ENCODE data around the gene OBP2A. TPM values are rescaled to one million over a fixed set of nuclear protein-coding genes. Genes with fewer than 3 reads are reported as not detected.

The OBP2A gene
- total and polyA plus RNA-seq, 10 of the 15 experiments (the other 5 are each of a cell fraction or from before 2014, with no cell fraction given) = not detected

DNA sequence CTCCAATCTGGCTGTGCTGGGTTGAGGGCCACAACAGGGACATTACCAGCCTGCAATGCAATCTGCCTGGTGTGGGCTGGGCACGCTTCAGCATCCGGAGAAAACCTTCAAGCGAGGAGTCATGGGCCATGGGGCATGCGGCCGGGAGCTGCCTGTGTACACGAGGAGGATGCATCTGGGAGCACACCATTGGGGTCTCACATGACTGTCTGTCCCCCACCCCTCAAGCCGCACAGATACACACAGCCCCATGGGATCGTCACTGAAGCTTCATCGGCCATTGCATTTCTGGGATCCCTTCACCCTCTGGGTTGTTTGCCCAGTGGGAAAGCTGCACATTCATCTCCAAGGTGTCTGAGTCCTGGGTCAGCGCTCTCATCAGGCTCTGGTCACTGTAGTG, 14.8 kb upstream of the OBP2A start (continued):
- TF ChIP-seq POU2F2 (IDR thresholded peaks at IDR 0.05; ENCODE audit: borderline replicate concordance, low read depth, low read length) (no peak), STAT3 (IDR thresholded peaks at IDR 0.05; ENCODE audit: low read depth, low read length) (no peak), RUNX3 (IDR thresholded peaks at IDR 0.05; ENCODE audit: low read length) (no peak)

DNA sequence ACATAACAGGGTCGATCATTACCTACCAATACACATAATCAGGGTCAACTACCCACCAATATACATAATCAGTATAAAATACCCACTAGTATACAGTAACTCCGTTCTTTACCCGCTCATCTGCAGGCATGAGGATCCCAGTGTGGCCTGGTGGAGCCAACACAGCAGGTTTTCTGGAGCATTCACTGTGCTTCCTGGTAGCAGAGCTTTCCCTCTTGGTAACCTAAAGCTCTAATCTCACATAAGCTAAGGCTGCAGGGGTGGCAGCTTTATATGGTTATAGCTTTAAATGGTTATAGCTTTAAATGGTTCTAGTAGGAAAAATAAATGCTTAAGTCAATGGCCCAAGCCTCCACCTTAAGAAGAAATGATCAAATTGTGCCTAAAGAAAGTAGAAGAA, 12.8 kb upstream of the OBP2A start:
- Histone ChIP-seq H3K9ac (ENCODE audit: control insufficient read depth, insufficient read depth, low read length) (no peak overlapping the region), H3K4me3 (no peak overlapping the region), H4K20me1 (ENCODE audit: control insufficient read depth, insufficient read depth) (no peaks in the 10 kb centered on the region), H3K27me3 (replicated peaks in 1 of 2; ENCODE audit: control insufficient read depth in 2 of 2, insufficient read depth in 2 of 2, low read length in 1 of 2) (peaks cover 0 to 3% of the 10 kb centered on the region in 2 experiments; a peak in 1 of 4 replicates), H2AFZ (ENCODE audit: control insufficient read depth, low read depth, low read length) (no peak overlapping the region), H3K36me3 (ENCODE audit: control insufficient read depth in 2 of 2, insufficient read depth in 2 of 2, low read length in 1 of 2) (no peaks in the 10 kb centered on the region), H3K27ac (ENCODE audit: control insufficient read depth, insufficient read depth) (no peak overlapping the region), H3K4me1 (ENCODE audit: control insufficient read depth, insufficient read depth, low read length) (no peaks in the 10 kb centered on the region), H3K4me2 (ENCODE audit: control insufficient read depth, insufficient read depth) (no peak overlapping the region), H3K79me2 (ENCODE audit: control insufficient read depth, insufficient read depth, low read length) (no peaks in the 10 kb centered on the region), H3K9me3 (replicated peaks; ENCODE audit: control insufficient read depth, insufficient read depth, low read length) (no peaks in the 10 kb centered on the region)
- ChIA-PET RAD21 (ENCODE audit: unreplicated experiment) (no interaction called here), CTCF (no interaction called here), POLR2A (no interaction called here), SMC1A (ENCODE audit: uncharacterized antibody, unreplicated experiment) (no interaction called here)
- DNase-seq (ENCODE audit: low read depth, low spot score) = no peak
- no peak for ATAC-seq
- in situ Hi-C loops (cut with MboI) = no loop called here
- intact Hi-C loops (cut with micrococcal nuclease; ENCODE audit: unreplicated experiment) = no loop called here
- 65% methylated on average over 3 of the region's 3 CpGs for WGBS (ENCODE audit: insufficient coverage, insufficient replicate concordance, low lambda C conversion rate, missing lambda C conversion rate)
- TF ChIP-seq, protein P1, sequence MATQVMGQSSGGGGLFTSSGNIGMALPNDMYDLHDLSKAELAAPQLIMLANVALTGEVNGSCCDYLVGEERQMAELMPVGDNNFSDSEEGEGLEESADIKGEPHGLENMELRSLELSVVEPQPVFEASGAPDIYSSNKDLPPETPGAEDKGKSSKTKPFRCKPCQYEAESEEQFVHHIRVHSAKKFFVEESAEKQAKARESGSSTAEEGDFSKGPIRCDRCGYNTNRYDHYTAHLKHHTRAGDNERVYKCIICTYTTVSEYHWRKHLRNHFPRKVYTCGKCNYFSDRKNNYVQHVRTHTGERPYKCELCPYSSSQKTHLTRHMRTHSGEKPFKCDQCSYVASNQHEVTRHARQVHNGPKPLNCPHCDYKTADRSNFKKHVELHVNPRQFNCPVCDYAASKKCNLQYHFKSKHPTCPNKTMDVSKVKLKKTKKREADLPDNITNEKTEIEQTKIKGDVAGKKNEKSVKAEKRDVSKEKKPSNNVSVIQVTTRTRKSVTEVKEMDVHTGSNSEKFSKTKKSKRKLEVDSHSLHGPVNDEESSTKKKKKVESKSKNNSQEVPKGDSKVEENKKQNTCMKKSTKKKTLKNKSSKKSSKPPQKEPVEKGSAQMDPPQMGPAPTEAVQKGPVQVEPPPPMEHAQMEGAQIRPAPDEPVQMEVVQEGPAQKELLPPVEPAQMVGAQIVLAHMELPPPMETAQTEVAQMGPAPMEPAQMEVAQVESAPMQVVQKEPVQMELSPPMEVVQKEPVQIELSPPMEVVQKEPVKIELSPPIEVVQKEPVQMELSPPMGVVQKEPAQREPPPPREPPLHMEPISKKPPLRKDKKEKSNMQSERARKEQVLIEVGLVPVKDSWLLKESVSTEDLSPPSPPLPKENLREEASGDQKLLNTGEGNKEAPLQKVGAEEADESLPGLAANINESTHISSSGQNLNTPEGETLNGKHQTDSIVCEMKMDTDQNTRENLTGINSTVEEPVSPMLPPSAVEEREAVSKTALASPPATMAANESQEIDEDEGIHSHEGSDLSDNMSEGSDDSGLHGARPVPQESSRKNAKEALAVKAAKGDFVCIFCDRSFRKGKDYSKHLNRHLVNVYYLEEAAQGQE (IDR thresholded peaks at IDR 0.05; ENCODE audit: low read depth, low read length) = no peak
- TF ChIP-seq BRCA1 (IDR thresholded peaks at IDR 0.05; ENCODE audit: low read depth, low read length) (no peak), KLF5 (IDR thresholded peaks at IDR 0.05; ENCODE audit: partially characterized antibody) (no peak), ZBED1 (IDR thresholded peaks at IDR 0.05; ENCODE audit: borderline replicate concordance) (no peak), MTA2 (IDR thresholded peaks at IDR 0.05; ENCODE audit: low read depth) (no peak), SRF (IDR thresholded peaks at IDR 0.05; ENCODE audit: low read depth in 2 of 2, low read length in 2 of 2) (no peak), STAT3 (IDR thresholded peaks at IDR 0.05; ENCODE audit: low read depth, low read length) (no peak), ETV6 (conservative IDR thresholded peaks at IDR 0.05 in 1 of 2, IDR thresholded peaks at IDR 0.05 in 1 of 2; ENCODE audit: borderline replicate concordance in 1 of 2, low read depth in 1 of 2) (no peak)
- FAIRE-seq = no peak
- no TSS peak for BruUV-seq (replicated peaks)

Measured in GM12878 (cell line).